ENCODE measurements around the gene SLC6A16.
"Not testable (repeated sequence)": the region's sequence is repeated elsewhere in the genome, so short reads cannot be mapped to it uniquely, and the experiment has no call there.

The SLC6A16 gene

GRCh38 chr19:49306734-49307133 lies 18.3 kb downstream of the SLC6A16 start:
- ATAC-seq (replicated peaks; ENCODE audit: extremely low read depth, poor library complexity, severe bottlenecking); H3K4me1 Mint-ChIP-seq; H3K27me3 Mint-ChIP-seq; H3K36me3 Mint-ChIP-seq (ENCODE audit: insufficient read depth); H3K9me3 Mint-ChIP-seq; H3K4me3 Mint-ChIP-seq; DNase-seq (ENCODE audit: low spot score in 2 of 2); H3K27ac Mint-ChIP-seq (ENCODE audit: low read depth): not testable (repeated sequence)

GRCh38 chr19:49301866-49302252 lies 23.1 kb downstream of the SLC6A16 start:
- Mint-ChIP-seq H3K4me3 (no peak overlapping the region), H3K9me3 (no peaks in the 10 kb centered on the region), H3K27me3 (no peaks in the 10 kb centered on the region), H3K4me1 (peaks cover 6% of the 10 kb centered on the region), H3K27ac (ENCODE audit: low read depth) (peak overlapping the region; percentile 82), H3K36me3 (ENCODE audit: insufficient read depth) (no peaks in the 10 kb centered on the region)
- DNase-seq (ENCODE audit: low spot score in 2 of 2) (no peak), ATAC-seq (replicated peaks; ENCODE audit: extremely low read depth, poor library complexity, severe bottlenecking) (no peak)

GRCh38 chr19:49301165-49301865 lies 23.7 kb downstream of the SLC6A16 start:
- Mint-ChIP-seq H3K27me3 (no peaks in the 10 kb centered on the region), H3K9me3 (no peaks in the 10 kb centered on the region), H3K27ac (ENCODE audit: low read depth) (peak overlapping the region; percentile 82), H3K36me3 (ENCODE audit: insufficient read depth) (no peaks in the 10 kb centered on the region), H3K4me3 (no peak overlapping the region), H3K4me1 (peaks cover 6% of the 10 kb centered on the region)
- DNase-seq (ENCODE audit: low spot score in 2 of 2) (peak; percentile 56 to 69), ATAC-seq (replicated peaks; ENCODE audit: extremely low read depth, poor library complexity, severe bottlenecking) (peak; percentile 89)

GRCh38 chr19:49298653-49299052 lies 26.3 kb downstream of the SLC6A16 start:
- ATAC-seq (replicated peaks; ENCODE audit: extremely low read depth, poor library complexity, severe bottlenecking); H3K27me3 Mint-ChIP-seq; DNase-seq (ENCODE audit: low spot score in 2 of 2); H3K4me1 Mint-ChIP-seq; H3K27ac Mint-ChIP-seq (ENCODE audit: low read depth); H3K36me3 Mint-ChIP-seq (ENCODE audit: insufficient read depth); H3K9me3 Mint-ChIP-seq; H3K4me3 Mint-ChIP-seq: not testable (repeated sequence)

- DNase-seq (ENCODE audit: low spot score in 2 of 2) (no peak), ATAC-seq (replicated peaks; ENCODE audit: extremely low read depth, poor library complexity, severe bottlenecking) (no peak)
- Mint-ChIP-seq H3K36me3 (ENCODE audit: insufficient read depth) (no peaks in the 10 kb centered on the region), H3K27ac (ENCODE audit: low read depth) (no peak overlapping the region), H3K9me3 (no peaks in the 10 kb centered on the region), H3K4me3 (no peak overlapping the region), H3K27me3 (no peaks in the 10 kb centered on the region), H3K4me1 (peaks cover 6% of the 10 kb centered on the region)
Measured at GRCh38 chr19:49297403-49297802, 27.6 kb downstream of the SLC6A16 start.

- no peaks in the 10 kb centered on the region for H3K36me3 Mint-ChIP-seq (ENCODE audit: insufficient read depth)
- ATAC-seq (replicated peaks; ENCODE audit: extremely low read depth, poor library complexity, severe bottlenecking) (no peak), DNase-seq (ENCODE audit: low spot score in 2 of 2) (no peak)
- H3K4me3 Mint-ChIP-seq: no peak overlapping the region
- no peaks in the 10 kb centered on the region for H3K4me1 Mint-ChIP-seq
- no peaks in the 10 kb centered on the region for H3K9me3 Mint-ChIP-seq
- no peak overlapping the region for H3K27ac Mint-ChIP-seq (ENCODE audit: low read depth)
- H3K27me3 Mint-ChIP-seq: no peaks in the 10 kb centered on the region
Measured at GRCh38 chr19:49295208-49295880, 29.6 kb downstream of the SLC6A16 start.

- H3K36me3 Mint-ChIP-seq (ENCODE audit: insufficient read depth): no peaks in the 10 kb centered on the region
- H3K4me3 Mint-ChIP-seq: no peak overlapping the region
- ATAC-seq (replicated peaks; ENCODE audit: extremely low read depth, poor library complexity, severe bottlenecking) (no peak), DNase-seq (ENCODE audit: low spot score in 2 of 2) (no peak)
- no peak overlapping the region for H3K27ac Mint-ChIP-seq (ENCODE audit: low read depth)
- no peaks in the 10 kb centered on the region for H3K4me1 Mint-ChIP-seq
- H3K9me3 Mint-ChIP-seq: no peaks in the 10 kb centered on the region
- H3K27me3 Mint-ChIP-seq: no peaks in the 10 kb centered on the region
Measured at GRCh38 chr19:49294401-49294800, 30.6 kb downstream of the SLC6A16 start.

GRCh38 chr19:49290517-49290916 lies 34.5 kb downstream of the SLC6A16 start:
- no peak overlapping the region for H3K27ac Mint-ChIP-seq (ENCODE audit: low read depth)
- no peak overlapping the region for H3K4me3 Mint-ChIP-seq
- no peaks in the 10 kb centered on the region for H3K36me3 Mint-ChIP-seq (ENCODE audit: insufficient read depth)
- H3K4me1 Mint-ChIP-seq: no peaks in the 10 kb centered on the region
- ATAC-seq (replicated peaks; ENCODE audit: extremely low read depth, poor library complexity, severe bottlenecking) (no peak), DNase-seq (ENCODE audit: low spot score in 2 of 2) (no peak)
- H3K9me3 Mint-ChIP-seq: no peaks in the 10 kb centered on the region
- H3K27me3 Mint-ChIP-seq: no peaks in the 10 kb centered on the region

- H3K4me3 Mint-ChIP-seq; H3K27ac Mint-ChIP-seq (ENCODE audit: low read depth); DNase-seq (ENCODE audit: low spot score in 2 of 2); H3K27me3 Mint-ChIP-seq; ATAC-seq (replicated peaks; ENCODE audit: extremely low read depth, poor library complexity, severe bottlenecking); H3K4me1 Mint-ChIP-seq; H3K9me3 Mint-ChIP-seq; H3K36me3 Mint-ChIP-seq (ENCODE audit: insufficient read depth): not testable (repeated sequence)
Measured at GRCh38 chr19:49289286-49289685, 35.7 kb downstream of the SLC6A16 start.

- not testable (repeated sequence) for H3K27ac Mint-ChIP-seq (ENCODE audit: low read depth); H3K4me1 Mint-ChIP-seq; DNase-seq (ENCODE audit: low spot score in 2 of 2); H3K4me3 Mint-ChIP-seq; H3K9me3 Mint-ChIP-seq; H3K36me3 Mint-ChIP-seq (ENCODE audit: insufficient read depth); H3K27me3 Mint-ChIP-seq; ATAC-seq (replicated peaks; ENCODE audit: extremely low read depth, poor library complexity, severe bottlenecking)
Measured at GRCh38 chr19:49288205-49288604, 36.8 kb downstream of the SLC6A16 start.

- H3K4me1 Mint-ChIP-seq: no peaks in the 10 kb centered on the region
- no peak overlapping the region for H3K4me3 Mint-ChIP-seq
- DNase-seq (ENCODE audit: low spot score in 2 of 2) (no peak), ATAC-seq (replicated peaks; ENCODE audit: extremely low read depth, poor library complexity, severe bottlenecking) (no peak)
- H3K27ac Mint-ChIP-seq (ENCODE audit: low read depth): no peak overlapping the region
- H3K36me3 Mint-ChIP-seq (ENCODE audit: insufficient read depth): no peaks in the 10 kb centered on the region
- no peaks in the 10 kb centered on the region for H3K9me3 Mint-ChIP-seq
- H3K27me3 Mint-ChIP-seq: no peaks in the 10 kb centered on the region
Measured at GRCh38 chr19:49287141-49287770, 37.7 kb downstream of the SLC6A16 start.

- Mint-ChIP-seq H3K27ac (ENCODE audit: low read depth) (no peak overlapping the region), H3K27me3 (peaks cover 16% of the 10 kb centered on the region), H3K4me3 (no peak overlapping the region), H3K36me3 (ENCODE audit: insufficient read depth) (no peaks in the 10 kb centered on the region), H3K9me3 (no peaks in the 10 kb centered on the region), H3K4me1 (no peaks in the 10 kb centered on the region)
- DNase-seq (ENCODE audit: low spot score in 2 of 2) (no peak), ATAC-seq (replicated peaks; ENCODE audit: extremely low read depth, poor library complexity, severe bottlenecking) (no peak)
Measured at GRCh38 chr19:49282184-49282583, 42.8 kb downstream of the SLC6A16 start.

GRCh38 chr19:49272204-49272603 lies 52.8 kb downstream of the SLC6A16 start:
- no peaks in the 10 kb centered on the region for H3K4me1 Mint-ChIP-seq
- H3K27me3 Mint-ChIP-seq: peaks cover 20% of the 10 kb centered on the region
- DNase-seq (ENCODE audit: low spot score in 2 of 2) (no peak), ATAC-seq (replicated peaks; ENCODE audit: extremely low read depth, poor library complexity, severe bottlenecking) (no peak)
- no peak overlapping the region for H3K27ac Mint-ChIP-seq (ENCODE audit: low read depth)
- no peaks in the 10 kb centered on the region for H3K9me3 Mint-ChIP-seq
- no peaks in the 10 kb centered on the region for H3K36me3 Mint-ChIP-seq (ENCODE audit: insufficient read depth)
- H3K4me3 Mint-ChIP-seq: no peak overlapping the region
